Spleen (tissue), 11 donors: ENCODE results near the gene IL26. TPM values are rescaled to one million over a fixed set of nuclear protein-coding genes. Genes with fewer than 3 reads are reported as not detected.

Source experiments
- DNase-seq: peaks from one replicate; pipeline ENCODE4 v3.0.0-alpha.2; 2020
- H3K27ac ChIP-seq, 8 donors: fragments of 200-600 bp; sonication (generic) in 7 of 8; 1 replicate in 4 of 8; 2 replicates in 4 of 8; pipeline versions ENCODE4 v1.5.0 to v1.8.0; 2016 to 2021; ENCODE audit warnings: inconsistent platforms in 4 of 8, mild to moderate bottlenecking in 4 of 8, moderate library complexity in 1 of 8
- H3K27me3 ChIP-seq, 7 donors: fragments of 200-600 bp; sonication (generic) in 6 of 7; replicated peaks in 1 of 7; 1 replicate in 4 of 7; 2 replicates in 3 of 7; pipeline versions ENCODE4 v1.5.0 to v1.8.0; 2016 to 2021; ENCODE audit warnings: inconsistent platforms in 3 of 7, mild to moderate bottlenecking in 1 of 7
- H3K36me3 ChIP-seq, 6 donors: fragments of 200-600 bp; sonication (generic) in 5 of 6; 1 replicate in 4 of 6; 2 replicates in 2 of 6; pipeline versions ENCODE4 v1.5.0 to v1.8.0; 2016 to 2021; ENCODE audit warnings: inconsistent platforms in 2 of 6
- H3K4me1 ChIP-seq, 6 donors: fragments of 200-600 bp; sonication (generic) in 5 of 6; 1 replicate in 3 of 6; 2 replicates in 3 of 6; pipeline versions ENCODE4 v1.5.0 to v1.8.0; 2016 to 2021; ENCODE audit warnings: inconsistent platforms in 3 of 6
- H3K4me3 ChIP-seq, 8 donors: fragments of 200-600 bp; sonication (generic) in 7 of 8; 1 replicate in 4 of 8; 2 replicates in 4 of 8; pipeline versions ENCODE4 v1.5.0 to v1.8.0; 2016 to 2021; ENCODE audit warnings: inconsistent platforms in 4 of 8, mild to moderate bottlenecking in 4 of 8, moderate library complexity in 2 of 8
- H3K9me3 ChIP-seq, 8 donors: fragments of 200-600 bp; sonication (generic) in 7 of 8; 1 replicate in 4 of 8; 2 replicates in 4 of 8; pipeline versions ENCODE4 v1.5.0 to v1.8.0; 2016 to 2021; ENCODE audit warnings: inconsistent platforms in 4 of 8
- POLR2A ChIP-seq, 3 donors: fragments of 450-650 bp; IDR thresholded peaks; one replicate each; pipeline ENCODE4 v1.5.1; 2017; ENCODE audit warnings: antibody characterized with exemption in 3 of 3, mild to moderate bottlenecking in 1 of 3
- POLR2AphosphoS5 ChIP-seq, 3 donors: sonication (generic); formaldehyde crosslinking; IDR thresholded peaks; one replicate each; pipeline ENCODE4 v1.5.1; 2017; ENCODE audit warnings: antibody characterized with exemption in 3 of 3
- WGBS, 5 donors: extraction: QIAGEN DNeasy Blood & Tissue Kit in 3 of 5; methylation state at CpG; one replicate each; pipeline versions ENCODE4 v1.1.5 to v1.1.7; 2013 to 2018; 5-methylcytosine and 5-hydroxymethylcytosine counted together
- intact Hi-C: fragments of 100-400 bp; cut with DNase I; formaldehyde crosslinking; loops from one replicate; pipeline ENCODE4 v1.15.0; 2023; ENCODE audit warnings: low total_unique reads
- polyA plus RNA-seq, 3 donors: library from polyadenylated mRNA; stranded (reverse); fragments of 200-250 nt; gene quantifications; one replicate each; pipeline ENCODE4 v1.2.1, GENCODE V29; 2013
- total RNA-seq, 7 donors: library from RNA; depleted of rRNA in 3 of 7; stranded (reverse); fragments of >200 nt in 3 of 7; fragmentation: NEBNext Ultra II Directional in 4 of 7; extraction: Animal tissue kit (Norgen Biotek cat#: 25700) in 4 of 7; gene quantifications; one replicate each; pipeline versions ENCODE4 v1.1.0 to v1.2.1, GENCODE V29; 2016 to 2021
- TF ChIP-seq, protein P1 (sequence below), 11 experiments: fragments of 200-600 bp in 7 of 11; fragments of 450-650 bp in 4 of 11; sonication (generic) in 4 of 11; IDR thresholded peaks in 8 of 11; conservative IDR thresholded peaks in 3 of 11; 1 replicate in 7 of 11; 2 replicates in 4 of 11; pipeline versions ENCODE4 v1.4.0 to v1.8.0; 2016 to 2021; ENCODE audit warnings: antibody characterized with exemption in 11 of 11, inconsistent platforms in 4 of 11, mild to moderate bottlenecking in 1 of 11
- donor health status: healthy with polysubstance abuse.
- donor health status: DM: no; HTN: no; CAD: no; lungs with moderate emphysema.
- donor health status: DM: no; HTN: no; CAD: no.
- donor health status: Bipolar disorder and iron deficiency.
- donor health status: healthy.
- donor health status: DM: no; HTN: no; CAD: no.
- donor health status: DM: yes; HTN: yes; CAD: no.

The IL26 gene
- total and polyA plus RNA-seq, 10 donors = 0.27 TPM; not detected in 9

DNA sequence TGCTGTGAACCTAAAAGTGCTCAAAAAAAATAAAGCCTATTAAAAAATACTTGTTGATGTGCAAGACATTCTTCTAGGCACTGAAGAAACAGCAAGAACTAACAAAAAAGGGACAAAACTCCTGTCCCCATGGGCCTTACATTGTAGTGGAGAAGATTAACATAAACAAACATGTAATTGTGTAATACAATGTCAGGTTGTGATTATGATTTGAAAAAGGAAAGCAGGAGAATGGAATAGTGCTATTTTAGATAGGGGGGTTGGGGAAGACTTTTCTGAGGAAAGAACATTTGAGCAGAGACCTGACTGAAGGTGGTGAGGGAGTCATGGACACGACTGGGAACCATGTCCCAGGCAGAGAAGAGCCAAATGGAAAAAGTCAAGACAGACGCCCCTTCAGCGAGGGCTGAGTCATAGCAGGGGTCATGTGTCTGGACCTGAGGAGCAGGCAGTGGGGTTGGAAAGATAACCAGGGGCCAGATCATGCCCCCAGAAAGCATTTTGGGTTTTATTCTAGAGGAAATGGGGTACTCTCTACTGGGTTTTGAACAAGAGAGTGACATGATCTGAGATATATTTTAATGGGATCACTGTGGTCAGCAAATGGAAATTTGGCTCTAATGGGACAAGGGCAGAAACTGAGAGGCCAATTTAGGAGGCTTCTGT is 46.7 kb downstream of the IL26 start:
- Histone ChIP-seq H3K27me3 (no peaks in the 10 kb centered on the region), H3K27ac (no peak overlapping the region), H3K4me1 (peaks cover 0 to 38% (median 11%) of the 10 kb centered on the region in 6 donors), H3K36me3 (no peaks in the 10 kb centered on the region), H3K9me3 (no peaks in the 10 kb centered on the region), H3K4me3 (no peak overlapping the region)
- intact Hi-C loops = no loop called here
- 44 to 86% (median 73%) methylated on average over 3 of the region's 3 CpGs for WGBS, 5 donors
- TF ChIP-seq POLR2A (IDR thresholded peaks at IDR 0.05) (no peak), POLR2AphosphoS5 (IDR thresholded peaks at IDR 0.05) (no peak)
- TF ChIP-seq, protein P1, sequence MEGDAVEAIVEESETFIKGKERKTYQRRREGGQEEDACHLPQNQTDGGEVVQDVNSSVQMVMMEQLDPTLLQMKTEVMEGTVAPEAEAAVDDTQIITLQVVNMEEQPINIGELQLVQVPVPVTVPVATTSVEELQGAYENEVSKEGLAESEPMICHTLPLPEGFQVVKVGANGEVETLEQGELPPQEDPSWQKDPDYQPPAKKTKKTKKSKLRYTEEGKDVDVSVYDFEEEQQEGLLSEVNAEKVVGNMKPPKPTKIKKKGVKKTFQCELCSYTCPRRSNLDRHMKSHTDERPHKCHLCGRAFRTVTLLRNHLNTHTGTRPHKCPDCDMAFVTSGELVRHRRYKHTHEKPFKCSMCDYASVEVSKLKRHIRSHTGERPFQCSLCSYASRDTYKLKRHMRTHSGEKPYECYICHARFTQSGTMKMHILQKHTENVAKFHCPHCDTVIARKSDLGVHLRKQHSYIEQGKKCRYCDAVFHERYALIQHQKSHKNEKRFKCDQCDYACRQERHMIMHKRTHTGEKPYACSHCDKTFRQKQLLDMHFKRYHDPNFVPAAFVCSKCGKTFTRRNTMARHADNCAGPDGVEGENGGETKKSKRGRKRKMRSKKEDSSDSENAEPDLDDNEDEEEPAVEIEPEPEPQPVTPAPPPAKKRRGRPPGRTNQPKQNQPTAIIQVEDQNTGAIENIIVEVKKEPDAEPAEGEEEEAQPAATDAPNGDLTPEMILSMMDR (IDR thresholded peaks at IDR 0.05 in 8 of 11, conservative IDR thresholded peaks at IDR 0.05 in 3 of 11) = no peak
- DNase-seq = no peak

DNA sequence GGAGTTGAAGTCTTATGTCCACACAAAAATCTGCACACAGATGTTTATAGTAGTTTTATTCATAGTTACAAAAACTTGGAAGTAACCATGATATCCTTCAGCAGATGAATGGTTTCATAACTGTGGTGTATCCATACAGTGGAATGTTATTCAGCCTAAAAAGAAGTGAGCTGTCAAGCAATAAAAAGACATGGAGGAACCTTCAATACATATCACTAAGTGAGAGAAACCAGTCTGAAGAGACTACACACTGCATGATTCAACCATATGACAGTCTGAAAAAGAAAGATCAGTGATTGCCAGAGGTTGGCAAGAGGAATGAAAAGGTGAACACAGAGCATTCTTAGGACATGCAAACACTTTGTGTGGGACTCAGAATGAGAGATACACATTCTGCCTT is 47.4 kb downstream of the IL26 start:
- Histone ChIP-seq H3K4me1 (peaks cover 0 to 38% (median 11%) of the 10 kb centered on the region in 6 donors), H3K9me3 (no peaks in the 10 kb centered on the region), H3K27ac (no peak overlapping the region), H3K4me3 (no peak overlapping the region), H3K36me3 (no peaks in the 10 kb centered on the region), H3K27me3 (no peaks in the 10 kb centered on the region)
- TF ChIP-seq, protein P1 (IDR thresholded peaks at IDR 0.05 in 8 of 11, conservative IDR thresholded peaks at IDR 0.05 in 3 of 11) = no peak
- TF ChIP-seq POLR2AphosphoS5 (IDR thresholded peaks at IDR 0.05) (no peak), POLR2A (IDR thresholded peaks at IDR 0.05) (no peak)
- no peak for DNase-seq
- intact Hi-C loops = no loop called here

DNA sequence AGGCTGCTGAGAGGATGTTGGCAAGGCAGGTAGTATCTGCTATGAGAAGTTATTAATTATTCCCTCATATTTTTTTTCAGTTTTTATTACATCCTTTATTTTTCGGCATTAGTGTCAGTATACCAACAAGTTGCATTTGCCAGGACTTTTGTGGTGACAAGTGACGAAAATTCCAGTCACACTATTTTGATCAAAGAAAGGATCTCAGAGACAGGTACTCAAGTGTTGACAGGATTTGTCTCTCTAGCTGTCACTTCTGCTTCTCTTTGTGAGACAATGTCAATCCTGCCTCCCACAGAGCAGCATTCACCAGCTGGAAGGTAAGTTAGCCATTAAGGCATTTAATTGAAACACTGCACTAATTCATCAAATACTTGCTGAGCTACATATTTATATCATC is 48.0 kb downstream of the IL26 start:
- TF ChIP-seq POLR2AphosphoS5 (IDR thresholded peaks at IDR 0.05) (no peak), POLR2A (IDR thresholded peaks at IDR 0.05) (no peak)
- TF ChIP-seq, protein P1 (IDR thresholded peaks at IDR 0.05 in 8 of 11, conservative IDR thresholded peaks at IDR 0.05 in 3 of 11) = no peak
- 86 to 92% (median 88%) methylated on average over 2 of the region's 2 CpGs for WGBS, 5 donors

DNA sequence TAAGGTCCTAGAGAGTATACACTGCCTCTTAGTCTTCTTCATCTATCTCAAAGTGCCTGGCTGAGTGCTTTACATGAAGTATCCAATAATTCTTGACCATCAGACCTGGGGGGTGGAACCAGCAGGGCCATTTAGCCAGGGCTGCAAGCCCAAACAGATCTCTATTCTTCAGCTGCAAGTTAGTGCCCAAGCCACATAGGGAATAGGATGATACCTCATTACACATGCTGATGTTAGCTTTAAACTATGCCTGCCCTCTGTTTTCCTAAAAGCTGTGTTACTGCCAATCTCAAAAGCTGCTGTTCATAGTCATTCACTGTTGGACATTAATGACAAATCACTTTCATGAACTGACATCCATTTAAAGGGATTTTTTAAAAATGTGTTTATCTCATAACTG is 49.4 kb downstream of the IL26 start:
- Histone ChIP-seq H3K27ac (peak overlapping the region; percentile 7 to 78 (median 60)), H3K4me3 (no peak overlapping the region), H3K27me3 (no peaks in the 10 kb centered on the region), H3K36me3 (no peaks in the 10 kb centered on the region), H3K4me1 (peaks cover 0 to 32% (median 11%) of the 10 kb centered on the region in 6 donors), H3K9me3 (no peaks in the 10 kb centered on the region)
- intact Hi-C loops = no loop called here
- TF ChIP-seq POLR2A (IDR thresholded peaks at IDR 0.05) = no peak
- TF ChIP-seq POLR2AphosphoS5 (IDR thresholded peaks at IDR 0.05) = no peak
- TF ChIP-seq, protein P1 (IDR thresholded peaks at IDR 0.05 in 8 of 11, conservative IDR thresholded peaks at IDR 0.05 in 3 of 11) = no peak
- no peak for DNase-seq

More for the DNA sequence above, 48.0 kb downstream of the IL26 start:
- H3K27me3 ChIP-seq = no peaks in the 10 kb centered on the region
- DNase-seq = no peak
- H3K36me3 ChIP-seq = no peaks in the 10 kb centered on the region
- no peak overlapping the region for H3K4me3 ChIP-seq
- peak overlapping the region in 1 of 8 donors; percentile 29 for H3K27ac ChIP-seq
- no peaks in the 10 kb centered on the region for H3K9me3 ChIP-seq
- peaks cover 0 to 38% (median 11%) of the 10 kb centered on the region in 6 donors for H3K4me1 ChIP-seq
- intact Hi-C loops = no loop called here
